Suppressor macrophage treated with lipopolysaccharide for 1 hour (primary cell): ENCODE results near the gene KL.

Experiments
- DNase-seq, 3 donors: peaks; one replicate each; pipeline ENCODE4 v3.0.0-alpha.2; 2020 to 2022

KL gene

GRCh38 chr13:33006134-33006533 is 10.1 kb upstream of the KL start:
- no peak for DNase-seq

- no peak for DNase-seq
These were observed 9.6 kb upstream of the KL start for GRCh38 chr13:33006638-33007037.

- DNase-seq = no peak
These were observed 9.0 kb upstream of the KL start for GRCh38 chr13:33007237-33007636.

- DNase-seq = no peak
These were observed 8.3 kb upstream of the KL start for GRCh38 chr13:33007950-33008349.

- no peak for DNase-seq
These were observed 7.1 kb upstream of the KL start for GRCh38 chr13:33008946-33009722.

GRCh38 chr13:33011828-33012470 is 4.3 kb upstream of the KL start:
- no peak for DNase-seq

GRCh38 chr13:33014291-33014690 is 1.9 kb upstream of the KL start:
- no peak for DNase-seq

- DNase-seq = peak in 1 of 3 donors; percentile 2
These were observed 968 bp upstream of the KL start for GRCh38 chr13:33015241-33015668.

- DNase-seq = peak; percentile 21 to 53 (median 41)
These were observed 366 bp upstream of the KL start for GRCh38 chr13:33015791-33016323.

GRCh38 chr13:33017323-33017929 is 1.2 kb downstream of the KL start:
- DNase-seq = peak; percentile 51 to 74 (median 61)

- no peak for DNase-seq
These were observed 2.7 kb downstream of the KL start for GRCh38 chr13:33018886-33019285.

- DNase-seq = no peak
These were observed 6.8 kb downstream of the KL start for GRCh38 chr13:33022986-33023385.

GRCh38 chr13:33025220-33025744 is 9.1 kb downstream of the KL start:
- DNase-seq = no peak

- no peak for DNase-seq
These were observed 10.4 kb downstream of the KL start for GRCh38 chr13:33026489-33027152.

GRCh38 chr13:33028620-33029019 is 12.4 kb downstream of the KL start:
- no peak for DNase-seq

- DNase-seq = no peak
These were observed 15.1 kb downstream of the KL start for GRCh38 chr13:33031277-33031676.

- no peak for DNase-seq
These were observed 15.9 kb downstream of the KL start for GRCh38 chr13:33032037-33032625.

- peak; percentile 50 to 57 (median 55) for DNase-seq
These were observed 17.0 kb downstream of the KL start for GRCh38 chr13:33033051-33033812.

- DNase-seq = no peak
These were observed 17.8 kb downstream of the KL start for GRCh38 chr13:33033986-33034385.

GRCh38 chr13:33034882-33035520 is 18.8 kb downstream of the KL start:
- DNase-seq = peak; percentile 35 to 71 (median 68)

- DNase-seq = no peak
These were observed 21.4 kb downstream of the KL start for GRCh38 chr13:33037673-33038072.
